GM21390 (cell line): ENCODE results near the gene AIG1.
A peak's percentile ranks its signal among the peaks of the same experiment; 100 is the strongest.
"Not testable (repeated sequence)": the region's sequence is repeated elsewhere in the genome, so short reads cannot be mapped to it uniquely, and the experiment has no call there.

Experiments used
- ATAC-seq: cut with Tn5 transposase; IDR thresholded peaks from one replicate; pipeline ENCODE4 v1.9.1; 2021; ENCODE audit not compliant: unreplicated experiment

AIG1 gene

GRCh38 chr6:143060806-143061596 is at the start of gene AIG1:
AIG1 (plus strand) TSS chr6:143060889; CDS start chr6:143060926, 37 bp downstream.
- peak; percentile 64 for ATAC-seq

DNA sequence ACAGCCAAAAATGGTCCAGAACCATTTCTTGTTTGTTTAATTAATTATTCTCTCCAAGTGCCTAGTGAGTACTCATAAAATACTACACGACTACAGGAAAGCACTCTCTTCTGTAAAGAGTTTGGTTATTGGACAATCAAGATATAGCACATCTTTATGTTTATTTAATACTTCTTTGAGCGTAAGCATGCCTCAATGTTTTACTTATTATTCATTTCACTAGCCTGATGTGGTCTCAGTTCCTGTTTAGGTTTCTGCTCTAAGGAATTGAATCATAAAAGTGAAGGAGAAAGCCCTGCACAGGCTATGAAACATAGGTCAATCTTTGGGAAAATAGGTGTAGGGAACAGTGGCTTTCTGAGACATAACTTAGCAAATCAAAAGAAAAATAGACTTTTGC is 45.9 kb upstream of the AIG1 start:
- peak; percentile 52 for ATAC-seq

GRCh38 chr6:143015300-143015706 is 45.4 kb upstream of the AIG1 start:
- peak; percentile 40 for ATAC-seq

DNA sequence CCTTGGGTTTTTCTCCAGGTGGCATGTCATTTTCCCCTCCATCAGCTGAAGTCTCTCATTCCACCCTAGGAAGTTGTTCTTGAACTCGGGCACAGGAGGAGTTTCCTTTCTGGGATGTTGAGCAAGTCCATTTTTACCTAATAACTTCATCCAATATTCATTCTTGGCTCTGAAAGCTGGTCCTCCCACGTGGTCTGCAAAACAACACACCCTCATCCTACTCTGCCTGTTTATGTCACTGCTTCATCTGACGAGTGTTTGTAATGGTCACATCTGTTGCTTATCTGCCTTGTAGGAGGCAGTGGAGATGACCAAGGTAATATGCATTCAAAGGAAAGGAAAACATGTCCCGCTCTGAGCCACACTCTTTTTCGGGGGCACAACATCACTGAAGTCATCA is 41.7 kb upstream of the AIG1 start:
- ATAC-seq = no peak

GRCh38 chr6:143020862-143021261 is 39.8 kb upstream of the AIG1 start:
- not testable (repeated sequence) for ATAC-seq

- ATAC-seq = no peak
These were observed 39.1 kb upstream of the AIG1 start for GRCh38 chr6:143021543-143021942.

DNA sequence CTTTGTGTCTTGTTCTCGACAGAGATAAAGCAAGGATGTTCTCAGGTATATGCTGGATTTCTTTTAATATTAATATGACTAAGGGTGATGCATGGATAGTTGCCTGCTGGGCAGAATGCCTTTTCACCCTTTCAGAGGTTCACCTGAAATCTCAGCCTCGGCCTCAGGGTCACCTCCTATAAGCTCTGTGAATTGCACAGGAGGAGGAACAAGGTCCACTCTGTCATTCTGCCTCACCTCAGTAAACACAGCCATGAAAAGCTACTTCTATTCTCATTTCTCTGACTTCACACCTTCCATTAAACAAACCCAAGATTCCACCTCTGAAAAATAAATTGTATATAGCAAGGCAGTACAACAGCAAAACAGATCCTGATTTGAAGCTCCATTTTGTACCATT is 38.1 kb upstream of the AIG1 start:
- ATAC-seq = no peak

- ATAC-seq = no peak
These were observed 37.0 kb upstream of the AIG1 start for GRCh38 chr6:143023695-143024094.

GRCh38 chr6:143024977-143025376 is 35.7 kb upstream of the AIG1 start:
- no peak for ATAC-seq

- ATAC-seq = peak; percentile 64
These were observed 33.8 kb upstream of the AIG1 start for GRCh38 chr6:143026696-143027449.

GRCh38 chr6:143034689-143035334 is 25.9 kb upstream of the AIG1 start:
- ATAC-seq = no peak

GRCh38 chr6:143037470-143037869 is 23.2 kb upstream of the AIG1 start:
- ATAC-seq = no peak

DNA sequence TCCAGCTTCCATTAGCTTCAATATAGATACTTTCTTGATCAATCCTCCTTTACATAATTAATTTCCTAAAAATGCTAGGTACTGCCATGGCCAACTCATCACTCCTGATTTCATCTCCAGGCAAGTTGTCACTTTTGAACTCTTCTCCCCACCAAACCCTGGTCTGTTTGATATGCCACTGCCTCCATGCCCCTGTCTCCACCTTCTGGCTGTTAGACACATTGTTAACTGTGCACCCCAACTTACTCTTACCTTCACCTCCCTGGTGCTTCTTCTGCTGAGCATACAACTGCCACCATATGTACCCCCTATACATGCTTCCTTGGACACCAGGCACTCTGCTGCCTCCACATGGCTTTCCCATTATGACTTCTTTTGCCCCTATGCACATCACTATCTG is 21.9 kb upstream of the AIG1 start:
- ATAC-seq = no peak

GRCh38 chr6:143039548-143039947 is 21.1 kb upstream of the AIG1 start:
- ATAC-seq = peak; percentile 56

DNA sequence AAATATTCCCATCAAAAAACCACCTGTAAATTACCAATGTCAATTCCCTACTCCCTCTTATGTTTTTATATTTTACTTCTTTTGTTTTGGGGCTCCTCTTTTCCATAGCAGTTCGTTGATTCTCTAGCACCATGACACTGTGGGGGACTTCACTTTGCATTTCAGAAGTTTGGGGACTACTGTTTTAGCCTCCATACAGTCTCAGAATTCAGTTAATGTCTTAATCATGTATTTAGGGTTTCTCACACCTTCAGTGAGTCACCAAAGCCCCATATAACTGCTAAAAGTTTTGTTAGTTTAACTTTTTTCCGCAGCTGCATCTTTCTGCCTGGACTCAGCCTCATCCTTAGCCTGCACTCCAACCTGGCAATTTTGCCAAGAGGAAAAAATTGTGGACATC is 20.7 kb upstream of the AIG1 start:
- no peak for ATAC-seq

DNA sequence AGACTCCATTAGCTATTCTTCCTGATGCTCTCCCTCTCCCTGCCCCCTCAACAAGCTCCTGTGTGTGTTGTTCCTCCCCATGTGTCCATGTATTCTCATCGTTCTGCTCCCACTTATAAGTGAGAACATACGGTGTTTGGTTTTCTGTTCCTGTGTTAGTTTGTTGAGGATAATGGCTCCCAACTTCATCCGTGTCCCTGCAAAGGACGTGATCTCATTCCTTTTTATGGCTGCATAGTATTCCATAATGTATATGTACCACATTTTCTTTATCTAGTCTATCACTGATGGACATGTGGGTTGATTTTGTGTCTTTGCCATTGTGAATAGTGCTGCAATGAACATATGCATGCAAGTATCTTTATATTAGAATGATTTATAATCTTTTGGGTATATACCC is 16.3 kb upstream of the AIG1 start:
- ATAC-seq = not testable (repeated sequence)

- ATAC-seq = no peak
These were observed 11.1 kb upstream of the AIG1 start for GRCh38 chr6:143049611-143050010.

DNA sequence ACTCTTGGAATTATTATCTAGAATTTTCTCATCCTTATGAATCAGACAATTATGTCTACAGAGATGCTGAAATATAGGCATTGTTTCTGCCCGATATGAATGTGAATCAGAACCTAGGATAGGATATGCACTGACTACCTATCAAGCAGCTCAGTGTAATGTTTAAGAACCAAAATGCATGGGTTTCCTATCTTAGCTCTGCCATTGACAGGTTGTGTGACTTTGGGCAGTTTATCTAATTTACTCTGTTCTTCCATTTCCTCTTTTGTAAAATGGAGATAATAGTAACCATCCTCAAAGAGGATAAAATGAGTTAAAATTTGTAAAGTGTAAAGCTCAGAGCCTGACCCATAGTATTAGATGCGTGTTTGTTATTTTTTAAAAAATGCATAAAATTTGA is 10.2 kb upstream of the AIG1 start:
- no peak for ATAC-seq

DNA sequence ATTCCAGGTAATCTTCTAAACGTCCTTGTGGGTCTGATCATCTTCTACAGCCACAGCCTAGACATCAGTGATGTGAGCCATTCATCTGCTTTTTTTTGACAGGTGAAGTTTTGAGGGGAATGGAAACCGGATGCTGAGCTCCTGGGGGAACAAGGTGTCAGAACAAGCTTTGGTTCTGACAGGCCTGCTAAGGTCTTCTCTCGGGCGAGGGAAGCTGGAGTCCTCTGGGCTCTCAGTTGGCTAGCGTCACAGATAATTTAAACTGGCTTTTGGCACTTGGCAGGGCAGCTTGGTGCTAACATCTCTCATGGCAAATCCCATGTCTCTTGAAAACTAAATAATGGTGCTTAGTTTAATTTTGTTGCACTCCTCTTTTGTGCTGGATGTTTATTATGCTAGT is 8.4 kb upstream of the AIG1 start:
- ATAC-seq = no peak

DNA sequence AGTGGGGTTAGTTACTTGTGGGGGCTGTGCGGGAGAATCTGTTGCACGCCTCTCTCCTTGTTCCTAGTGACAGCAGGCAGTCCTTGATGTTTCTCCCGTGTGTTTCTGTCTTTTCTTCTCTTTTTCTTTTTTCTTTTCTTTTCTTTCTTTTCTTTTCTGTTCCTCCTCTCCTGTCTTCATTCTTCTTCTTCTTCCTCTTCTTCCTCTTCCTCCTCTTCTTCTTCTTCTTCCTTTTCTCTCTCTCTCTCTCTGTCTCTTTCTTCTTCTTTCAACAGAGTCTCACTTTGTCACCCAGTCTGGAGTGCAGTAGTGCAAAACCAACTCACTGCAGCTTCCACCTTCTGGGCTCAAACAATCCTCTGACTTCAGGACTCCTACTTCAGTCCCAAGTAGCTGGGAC is 6.8 kb upstream of the AIG1 start:
- no peak for ATAC-seq

- ATAC-seq = no peak
These were observed 6.4 kb upstream of the AIG1 start for GRCh38 chr6:143054329-143054728.

DNA sequence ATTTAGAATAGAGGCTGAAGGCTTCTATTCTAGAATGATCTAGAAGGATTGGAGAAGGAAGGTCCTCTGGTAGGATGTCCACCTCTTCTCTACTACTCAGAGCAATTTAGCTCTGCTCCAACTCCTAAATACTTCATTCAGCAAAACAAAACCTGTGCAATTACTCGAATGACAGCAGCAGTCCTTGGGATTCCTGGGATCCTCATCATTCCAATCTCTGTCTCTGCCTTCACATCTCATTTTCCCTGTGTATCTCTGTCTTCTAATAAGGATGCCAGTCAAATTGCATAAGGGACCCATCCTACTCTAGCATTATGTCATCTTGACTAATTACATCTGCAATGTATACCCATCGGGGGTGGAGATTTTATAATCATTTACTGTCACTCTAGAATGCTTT is 5.5 kb upstream of the AIG1 start:
- ATAC-seq = no peak
